Activated naive CD8-positive, alpha-beta T cell (primary cell): ENCODE results near the gene TMEM164.

Experiments used
- H3K27ac Mint-ChIP-seq: one replicate; pipeline ENCODE4 v1.8.0; 2021; ENCODE audit warnings: mixed read lengths
- H3K27me3 Mint-ChIP-seq: one replicate; pipeline ENCODE4 v1.8.0; 2021; ENCODE audit warnings: mixed read lengths
- H3K36me3 Mint-ChIP-seq: one replicate; pipeline ENCODE4 v1.8.0; 2021; ENCODE audit warnings: mixed read lengths
- H3K4me1 Mint-ChIP-seq: one replicate; pipeline ENCODE4 v1.8.0; 2021; ENCODE audit warnings: low read depth, mixed read lengths
- H3K4me3 Mint-ChIP-seq: one replicate; pipeline ENCODE4 v1.8.0; 2021; ENCODE audit warnings: mild to moderate bottlenecking, mixed read lengths
- H3K9me3 Mint-ChIP-seq: one replicate; pipeline ENCODE4 v1.8.0; 2021; ENCODE audit warnings: low read depth, mixed read lengths

The TMEM164 gene

GRCh38 chrX:110163488-110163887 is 160.6 kb downstream of the TMEM164 start:
- Mint-ChIP-seq H3K27ac (no peak overlapping the region), H3K4me1 (peaks cover 4% of the 10 kb centered on the region), H3K4me3 (no peak overlapping the region), H3K36me3 (no peaks in the 10 kb centered on the region), H3K9me3 (no peaks in the 10 kb centered on the region), H3K27me3 (no peaks in the 10 kb centered on the region)

- no peaks in the 10 kb centered on the region for H3K27me3 Mint-ChIP-seq
- H3K27ac Mint-ChIP-seq = no peak overlapping the region
- no peak overlapping the region for H3K4me3 Mint-ChIP-seq
- no peaks in the 10 kb centered on the region for H3K9me3 Mint-ChIP-seq
- H3K4me1 Mint-ChIP-seq = no peaks in the 10 kb centered on the region
- peaks cover 3% of the 10 kb centered on the region for H3K36me3 Mint-ChIP-seq
Measured at GRCh38 chrX:110167952-110168451, 165.1 kb downstream of the TMEM164 start.

- Mint-ChIP-seq H3K9me3 (no peaks in the 10 kb centered on the region), H3K4me1 (no peaks in the 10 kb centered on the region), H3K27ac (no peak overlapping the region), H3K36me3 (peaks cover 5% of the 10 kb centered on the region), H3K4me3 (no peak overlapping the region), H3K27me3 (no peaks in the 10 kb centered on the region)
Measured at GRCh38 chrX:110168585-110168984, 165.7 kb downstream of the TMEM164 start.

- Mint-ChIP-seq H3K9me3 (no peaks in the 10 kb centered on the region), H3K36me3 (peaks cover 6% of the 10 kb centered on the region), H3K27ac (no peak overlapping the region), H3K4me1 (no peaks in the 10 kb centered on the region), H3K4me3 (no peak overlapping the region), H3K27me3 (no peaks in the 10 kb centered on the region)
Measured at GRCh38 chrX:110170029-110170428, 167.1 kb downstream of the TMEM164 start.

- Mint-ChIP-seq H3K36me3 (peaks cover 6% of the 10 kb centered on the region), H3K4me1 (no peaks in the 10 kb centered on the region), H3K9me3 (no peaks in the 10 kb centered on the region), H3K27ac (peak overlapping the region; percentile 30), H3K4me3 (no peak overlapping the region), H3K27me3 (no peaks in the 10 kb centered on the region)
Measured at GRCh38 chrX:110171442-110171841, 168.5 kb downstream of the TMEM164 start.

GRCh38 chrX:110172215-110172614 is 169.3 kb downstream of the TMEM164 start:
- H3K4me3 Mint-ChIP-seq = no peak overlapping the region
- H3K4me1 Mint-ChIP-seq = no peaks in the 10 kb centered on the region
- H3K36me3 Mint-ChIP-seq = peaks cover 6% of the 10 kb centered on the region
- no peaks in the 10 kb centered on the region for H3K9me3 Mint-ChIP-seq
- H3K27ac Mint-ChIP-seq = no peak overlapping the region
- H3K27me3 Mint-ChIP-seq = no peaks in the 10 kb centered on the region

- H3K4me1 Mint-ChIP-seq = no peaks in the 10 kb centered on the region
- no peaks in the 10 kb centered on the region for H3K27me3 Mint-ChIP-seq
- H3K9me3 Mint-ChIP-seq = no peaks in the 10 kb centered on the region
- no peak overlapping the region for H3K4me3 Mint-ChIP-seq
- H3K27ac Mint-ChIP-seq = no peak overlapping the region
- peaks cover 6% of the 10 kb centered on the region for H3K36me3 Mint-ChIP-seq
Measured at GRCh38 chrX:110173192-110174175, 170.6 kb downstream of the TMEM164 start.

GRCh38 chrX:110175146-110175545 is 172.2 kb downstream of the TMEM164 start:
- Mint-ChIP-seq H3K9me3 (no peaks in the 10 kb centered on the region), H3K4me3 (no peak overlapping the region), H3K36me3 (peaks cover 6% of the 10 kb centered on the region), H3K27ac (no peak overlapping the region), H3K4me1 (no peaks in the 10 kb centered on the region), H3K27me3 (no peaks in the 10 kb centered on the region)

GRCh38 chrX:110175696-110176095 is 172.8 kb downstream of the TMEM164 start:
- Mint-ChIP-seq H3K4me1 (no peaks in the 10 kb centered on the region), H3K9me3 (no peaks in the 10 kb centered on the region), H3K27ac (no peak overlapping the region), H3K36me3 (peaks cover 6% of the 10 kb centered on the region), H3K27me3 (no peaks in the 10 kb centered on the region), H3K4me3 (no peak overlapping the region)

GRCh38 chrX:110178179-110178865 is 175.4 kb downstream of the TMEM164 start:
- H3K27me3 Mint-ChIP-seq = no peaks in the 10 kb centered on the region
- no peaks in the 10 kb centered on the region for H3K9me3 Mint-ChIP-seq
- H3K4me3 Mint-ChIP-seq = no peak overlapping the region
- peaks cover 3% of the 10 kb centered on the region for H3K36me3 Mint-ChIP-seq
- H3K4me1 Mint-ChIP-seq = peaks cover 2% of the 10 kb centered on the region
- no peak overlapping the region for H3K27ac Mint-ChIP-seq

- H3K27me3 Mint-ChIP-seq = no peaks in the 10 kb centered on the region
- H3K4me1 Mint-ChIP-seq = peaks cover 2% of the 10 kb centered on the region
- H3K9me3 Mint-ChIP-seq = no peaks in the 10 kb centered on the region
- no peak overlapping the region for H3K27ac Mint-ChIP-seq
- H3K36me3 Mint-ChIP-seq = peaks cover 3% of the 10 kb centered on the region
- no peak overlapping the region for H3K4me3 Mint-ChIP-seq
Measured at GRCh38 chrX:110180176-110180927, 177.4 kb downstream of the TMEM164 start.

- Mint-ChIP-seq H3K27ac (no peak overlapping the region), H3K9me3 (no peaks in the 10 kb centered on the region), H3K36me3 (peaks cover 6% of the 10 kb centered on the region), H3K4me3 (no peak overlapping the region), H3K27me3 (no peaks in the 10 kb centered on the region), H3K4me1 (peaks cover 2% of the 10 kb centered on the region)
Measured at GRCh38 chrX:110180928-110181310, 178.0 kb downstream of the TMEM164 start.

- Mint-ChIP-seq H3K9me3 (peaks cover 3% of the 10 kb centered on the region), H3K4me1 (peaks cover 2% of the 10 kb centered on the region), H3K27me3 (no peaks in the 10 kb centered on the region), H3K36me3 (peaks cover 9% of the 10 kb centered on the region), H3K27ac (no peak overlapping the region), H3K4me3 (no peak overlapping the region)
Measured at GRCh38 chrX:110181459-110182137, 178.7 kb downstream of the TMEM164 start.

GRCh38 chrX:110182362-110182761 is 179.4 kb downstream of the TMEM164 start:
- Mint-ChIP-seq H3K9me3 (peaks cover 6% of the 10 kb centered on the region), H3K4me3 (no peak overlapping the region), H3K27ac (no peak overlapping the region), H3K27me3 (no peaks in the 10 kb centered on the region), H3K4me1 (peaks cover 2% of the 10 kb centered on the region), H3K36me3 (peaks cover 10% of the 10 kb centered on the region)
